ENCODE data around the gene IQCE. TPM values are rescaled to one million over a fixed set of nuclear protein-coding genes. Genes with fewer than 3 reads are reported as not detected.

Gene IQCE
- total and polyA plus RNA-seq, 2 experiments from 2014 or later: 14.7 to 14.9 TPM

DNA sequence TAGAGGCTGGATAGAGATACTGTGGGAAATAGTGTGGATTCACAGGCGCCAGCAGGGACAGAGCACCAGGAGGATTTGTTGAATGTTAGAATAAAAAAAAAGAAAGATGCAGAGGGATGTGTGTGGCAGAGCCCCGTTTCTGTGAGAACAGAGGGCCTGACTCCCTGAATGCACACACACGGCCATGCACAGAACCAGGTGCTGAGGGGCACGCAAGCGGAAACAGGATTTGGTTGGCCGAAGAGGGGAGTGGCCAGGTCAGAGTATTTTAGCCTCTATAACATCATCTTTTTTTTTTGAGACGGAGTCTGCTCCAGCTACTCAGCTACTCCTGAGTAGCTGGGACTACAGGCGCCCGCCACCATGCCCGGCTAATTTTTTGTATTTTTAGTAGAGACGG, 21.9 kb downstream of the IQCE start:
- Histone ChIP-seq H3K79me2 (ENCODE audit: insufficient read depth) (no peaks in the 10 kb centered on the region), H3K4me2 (ENCODE audit: unreplicated experiment) (no peak overlapping the region), H3F3A (ENCODE audit: insufficient read depth) (no peaks in the 10 kb centered on the region), H2AFZ (no peak overlapping the region), H3K9me2 (ENCODE audit: insufficient read depth) (no peaks in the 10 kb centered on the region), H3K4me1 (ENCODE audit: insufficient read depth) (no peaks in the 10 kb centered on the region), H3K27me3 (replicated peaks; ENCODE audit: insufficient read depth) (no peaks in the 10 kb centered on the region), H3K9me3 (ENCODE audit: low read depth) (no peaks in the 10 kb centered on the region), H3K9ac (no peak overlapping the region), H3K4me3 (no peak overlapping the region), H3K27ac (no peak overlapping the region), H4K20me1 (ENCODE audit: insufficient read depth) (no peaks in the 10 kb centered on the region), H3K36me3 (ENCODE audit: low read depth) (peaks cover 9% of the 10 kb centered on the region)
- DNase-seq: no peak
- in situ Hi-C loops (cut with MboI): no loop called here
- WGBS, 2 experiments (ENCODE audit: low coverage in 1 of 2, low lambda C conversion rate in 2 of 2, missing lambda C conversion rate in 2 of 2): 93 to 95% methylated on average over 11 of the region's 11 CpGs
- TF ChIP-seq EZH2phosphoT487 (IDR thresholded peaks at IDR 0.05; ENCODE audit: insufficient read depth, low read depth) (no peak), EZH2 (IDR thresholded peaks at IDR 0.05; ENCODE audit: insufficient read depth, poor library complexity, severe bottlenecking) (no peak)

DNA sequence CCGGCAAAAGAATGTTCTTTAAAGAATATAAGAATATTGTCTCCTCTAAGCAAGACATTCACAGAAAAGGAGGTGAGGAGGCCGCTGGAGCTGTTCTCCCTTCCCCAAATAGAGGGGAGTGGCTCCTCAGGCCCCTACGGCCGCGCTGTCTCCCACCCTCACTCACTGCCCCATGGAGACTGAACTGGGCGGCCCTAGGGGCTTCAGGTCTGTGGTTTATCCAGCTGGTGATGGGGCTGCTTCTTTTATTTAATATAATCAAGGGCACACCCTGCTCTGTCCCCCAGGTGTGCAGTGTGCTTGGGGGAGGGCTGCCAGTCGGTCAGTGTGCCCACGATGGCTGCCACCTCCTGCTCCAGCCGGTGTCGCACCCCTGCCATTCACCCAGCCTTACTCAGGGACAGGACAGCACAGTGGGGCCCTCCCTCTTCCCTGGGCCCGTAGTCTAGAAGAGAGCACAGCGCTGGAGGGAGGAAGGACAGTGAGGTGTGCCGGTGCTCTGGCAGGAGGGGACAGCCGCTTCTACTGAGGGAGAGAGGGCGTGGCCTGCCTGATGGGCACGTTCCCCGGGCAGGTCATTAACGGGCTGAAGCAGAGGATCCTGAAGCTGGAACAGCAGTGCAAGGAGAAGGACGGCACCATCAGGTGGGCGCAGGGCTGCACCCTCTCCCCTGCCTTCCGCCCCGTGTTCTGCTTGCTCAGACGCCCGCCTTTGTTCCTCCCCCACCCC, 23.4 kb downstream of the IQCE start:
- Histone ChIP-seq H4K20me1 (ENCODE audit: insufficient read depth) (no peaks in the 10 kb centered on the region), H3K4me3 (no peak overlapping the region), H3K36me3 (ENCODE audit: low read depth) (peaks cover 13% of the 10 kb centered on the region), H2AFZ (no peak overlapping the region), H3K9ac (no peak overlapping the region), H3K27me3 (replicated peaks; ENCODE audit: insufficient read depth) (no peaks in the 10 kb centered on the region), H3F3A (ENCODE audit: insufficient read depth) (no peaks in the 10 kb centered on the region), H3K79me2 (ENCODE audit: insufficient read depth) (no peaks in the 10 kb centered on the region), H3K4me1 (ENCODE audit: insufficient read depth) (no peaks in the 10 kb centered on the region), H3K4me2 (ENCODE audit: unreplicated experiment) (no peak overlapping the region), H3K27ac (no peak overlapping the region), H3K9me3 (ENCODE audit: low read depth) (no peaks in the 10 kb centered on the region), H3K9me2 (ENCODE audit: insufficient read depth) (no peaks in the 10 kb centered on the region)
- WGBS, 2 experiments (ENCODE audit: low coverage in 1 of 2, low lambda C conversion rate in 2 of 2, missing lambda C conversion rate in 2 of 2): 86 to 90% methylated on average over 20 to 24 of the region's 24 CpGs
- no peak for DNase-seq
- TF ChIP-seq EZH2 (IDR thresholded peaks at IDR 0.05; ENCODE audit: insufficient read depth, poor library complexity, severe bottlenecking) (no peak), EZH2phosphoT487 (IDR thresholded peaks at IDR 0.05; ENCODE audit: insufficient read depth, low read depth) (no peak)
- in situ Hi-C loops (cut with MboI): no loop called here

DNA sequence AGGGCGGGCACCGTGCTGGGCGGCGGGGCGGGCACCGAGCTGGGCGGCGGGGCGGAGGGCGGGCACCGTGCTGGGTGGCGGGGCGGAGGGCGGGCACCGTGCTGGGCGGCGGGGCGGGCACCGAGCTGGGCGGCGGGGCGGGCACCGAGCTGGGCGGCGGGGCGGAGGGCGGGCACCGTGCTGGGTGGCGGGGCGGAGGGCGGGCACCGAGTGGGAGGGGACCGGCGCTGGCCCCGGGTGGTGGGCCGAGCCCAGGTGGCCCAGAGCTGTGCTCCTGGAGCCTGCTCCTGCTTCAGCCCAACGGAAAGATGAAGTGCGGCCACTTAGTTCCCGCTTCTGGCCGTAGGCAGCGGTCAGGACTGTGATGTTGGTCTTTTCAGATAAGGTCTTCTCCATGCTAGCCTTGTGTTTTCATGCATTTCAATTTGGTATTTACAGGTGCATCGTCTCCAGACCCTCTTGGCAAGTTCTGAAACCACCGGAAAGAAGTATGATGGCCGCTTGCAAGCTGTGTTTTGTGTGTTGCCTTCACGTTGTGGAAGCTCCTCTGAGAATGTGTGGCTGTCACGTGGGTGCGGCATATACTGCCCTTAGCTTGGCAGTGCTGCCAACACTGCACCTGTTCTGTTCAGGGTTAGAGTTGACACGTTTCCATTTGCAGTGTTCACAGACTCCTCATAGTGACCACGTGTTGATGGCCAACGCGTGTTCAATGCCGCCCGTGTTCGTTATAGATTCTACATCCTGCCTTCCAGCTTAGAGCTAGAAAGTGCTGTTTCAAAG, 25.2 kb downstream of the IQCE start:
- Histone ChIP-seq H4K20me1 (ENCODE audit: insufficient read depth) (no peaks in the 10 kb centered on the region), H3K9me3 (ENCODE audit: low read depth) (no peaks in the 10 kb centered on the region), H3F3A (ENCODE audit: insufficient read depth) (no peaks in the 10 kb centered on the region), H3K36me3 (ENCODE audit: low read depth) (peaks cover 13% of the 10 kb centered on the region), H3K4me1 (ENCODE audit: insufficient read depth) (no peaks in the 10 kb centered on the region), H2AFZ (no peak overlapping the region), H3K79me2 (ENCODE audit: insufficient read depth) (no peaks in the 10 kb centered on the region), H3K4me2 (ENCODE audit: unreplicated experiment) (no peak overlapping the region), H3K9me2 (ENCODE audit: insufficient read depth) (no peaks in the 10 kb centered on the region), H3K27me3 (replicated peaks; ENCODE audit: insufficient read depth) (no peaks in the 10 kb centered on the region), H3K27ac (no peak overlapping the region), H3K9ac (no peak overlapping the region), H3K4me3 (no peak overlapping the region)
- WGBS, 2 experiments (ENCODE audit: low coverage in 1 of 2, low lambda C conversion rate in 2 of 2, missing lambda C conversion rate in 2 of 2): 91 to 92% methylated on average over 18 to 40 of the region's 54 CpGs
- TF ChIP-seq EZH2 (IDR thresholded peaks at IDR 0.05; ENCODE audit: insufficient read depth, poor library complexity, severe bottlenecking) (no peak), EZH2phosphoT487 (IDR thresholded peaks at IDR 0.05; ENCODE audit: insufficient read depth, low read depth) (no peak)
- in situ Hi-C loops (cut with MboI): no loop called here
- DNase-seq: no peak

DNA sequence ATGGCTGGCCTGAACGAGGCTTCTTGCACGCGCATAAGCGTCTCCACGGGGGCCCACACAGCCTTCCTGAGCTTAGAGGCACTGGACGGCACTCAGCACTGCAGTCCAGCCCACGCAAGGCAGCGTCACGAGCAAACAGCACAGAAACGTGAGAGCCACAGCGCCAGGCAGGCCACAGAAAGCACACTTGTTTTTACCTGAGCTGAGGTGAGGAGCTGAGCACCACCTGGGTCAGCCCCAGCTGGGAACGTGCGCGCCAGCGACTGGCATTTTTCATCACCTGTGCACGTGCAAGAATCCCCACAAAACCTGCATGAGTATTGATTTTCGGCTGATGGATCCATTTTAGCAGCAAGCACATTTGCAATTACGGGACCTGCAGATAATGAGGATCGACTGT, 26.7 kb downstream of the IQCE start:
- H3F3A ChIP-seq (ENCODE audit: insufficient read depth): no peaks in the 10 kb centered on the region
- WGBS, 2 experiments (ENCODE audit: low coverage in 1 of 2, low lambda C conversion rate in 2 of 2, missing lambda C conversion rate in 2 of 2): 85 to 93% methylated on average over 18 to 19 of the region's 19 CpGs

More for the DNA sequence above, 26.7 kb downstream of the IQCE start:
- Histone ChIP-seq H3K27me3 (replicated peaks; ENCODE audit: insufficient read depth) (no peaks in the 10 kb centered on the region), H2AFZ (no peak overlapping the region), H3K4me1 (ENCODE audit: insufficient read depth) (no peaks in the 10 kb centered on the region), H3K4me3 (no peak overlapping the region), H3K79me2 (ENCODE audit: insufficient read depth) (no peaks in the 10 kb centered on the region), H3K9ac (no peak overlapping the region), H3K27ac (no peak overlapping the region), H3K9me2 (ENCODE audit: insufficient read depth) (no peaks in the 10 kb centered on the region), H3K4me2 (ENCODE audit: unreplicated experiment) (no peak overlapping the region), H3K36me3 (ENCODE audit: low read depth) (peaks cover 13% of the 10 kb centered on the region), H4K20me1 (ENCODE audit: insufficient read depth) (no peaks in the 10 kb centered on the region), H3K9me3 (ENCODE audit: low read depth) (no peaks in the 10 kb centered on the region)
- in situ Hi-C loops (cut with MboI): no loop called here
- TF ChIP-seq EZH2 (IDR thresholded peaks at IDR 0.05; ENCODE audit: insufficient read depth, poor library complexity, severe bottlenecking) (no peak), EZH2phosphoT487 (IDR thresholded peaks at IDR 0.05; ENCODE audit: insufficient read depth, low read depth) (no peak)
- no peak for DNase-seq

All from GM23248 (cell line).